ENCODE results near the gene SLC9B1.
"Not testable (repeated sequence)": the region's sequence is repeated elsewhere in the genome, so short reads cannot be mapped to it uniquely, and the experiment has no call there.

GRCh38 chr4:102961813-102962212 is 57.7 kb downstream of the SLC9B1 start:
- not testable (repeated sequence) for TF ChIP-seq CTCF, POLR2AphosphoS5, POLR2A (IDR thresholded peaks at IDR 0.05)
